GM12874 (cell line): ENCODE measurements around the gene CABP1.

ENCODE experiments used
- CTCF ChIP-seq: IDR thresholded peaks from 2 replicates; pipeline ENCODE4 v1.5.1; 2011; ENCODE audit warnings: low read depth, mild to moderate bottlenecking, control low read depth, low read length, moderate library complexity; ENCODE audit not compliant: insufficient read depth

Gene CABP1

GRCh38 chr12:120684523-120684932 lies 44.1 kb downstream of the CABP1 start:
- no peak for TF ChIP-seq CTCF

- TF ChIP-seq CTCF: no peak
Measured at GRCh38 chr12:120685522-120685921, 45.1 kb downstream of the CABP1 start.

GRCh38 chr12:120686151-120686689 lies 45.8 kb downstream of the CABP1 start:
- no peak for TF ChIP-seq CTCF

- peak; percentile 42; the same call in 1 of the 2 replicates for TF ChIP-seq CTCF
Measured at GRCh38 chr12:120686690-120687577, 46.5 kb downstream of the CABP1 start, which contains the start of gene MLEC. TSS of gene MLEC (plus strand) at chr12:120687149. CDS start at chr12:120687297, 148 bp downstream.

GRCh38 chr12:120687578-120688289 lies 47.3 kb downstream of the CABP1 start:
- no peak for TF ChIP-seq CTCF

GRCh38 chr12:120688527-120689071 lies 48.2 kb downstream of the CABP1 start:
- TF ChIP-seq CTCF: no peak

GRCh38 chr12:120689397-120690082 lies 49.1 kb downstream of the CABP1 start:
- no peak for TF ChIP-seq CTCF
